Testis (tissue), 2 donors: ENCODE measurements around the gene TEX14.

Experiments used
- POLR2A ChIP-seq: fragments of 450-650 bp; IDR thresholded peaks from one replicate; pipeline ENCODE4 v1.6.1; 2017; ENCODE audit warnings: antibody characterized with exemption, mild to moderate bottlenecking, moderate library complexity
- TF ChIP-seq, protein P1 (sequence below), 3 experiments: fragments of 450-650 bp in 2 of 3; fragments of 200-600 bp in 1 of 3; sonication (generic) in 1 of 3; IDR thresholded peaks; one replicate each; pipeline ENCODE4 v1.5.1; 2016 to 2019; ENCODE audit warnings: antibody characterized with exemption in 3 of 3, mild to moderate bottlenecking in 2 of 3, moderate library complexity in 1 of 3

DNA sequence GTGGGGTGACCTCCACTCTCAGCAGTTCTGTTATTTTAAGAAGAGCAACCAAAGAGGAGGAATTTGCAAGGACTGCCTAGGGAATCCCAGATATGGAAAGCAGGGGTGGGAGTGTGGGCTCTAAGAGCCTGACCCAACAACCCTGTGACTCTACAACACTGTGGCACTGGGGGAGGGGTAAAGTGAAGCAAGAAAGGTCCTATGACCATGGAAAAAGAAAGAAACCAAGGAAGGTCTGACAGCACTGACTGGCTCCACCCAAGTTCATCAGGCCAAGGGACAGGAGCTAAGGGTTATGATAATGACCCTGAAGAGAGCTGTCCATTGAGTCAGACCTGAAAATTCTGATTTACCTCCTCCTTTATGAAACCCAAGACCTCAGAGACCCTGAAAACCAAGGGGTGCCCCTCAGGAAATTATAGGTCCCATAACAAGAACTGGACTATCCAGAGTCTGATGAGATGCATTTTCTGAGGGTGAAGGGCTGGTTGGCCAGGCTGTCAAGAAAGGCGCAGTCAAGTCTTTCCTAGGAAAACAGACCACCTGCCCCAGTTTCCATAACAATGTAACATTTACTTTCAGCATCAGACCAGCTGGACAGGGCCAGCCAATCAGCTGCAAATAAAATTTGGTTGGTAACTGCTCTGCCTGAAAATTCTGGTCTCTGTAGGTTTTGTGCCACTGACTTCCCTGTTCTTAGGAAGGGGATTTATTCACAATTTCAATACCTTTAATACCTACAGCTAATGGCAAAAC lies 123.6 kb downstream of the TEX14 start:
- no peak for TF ChIP-seq POLR2A
- TF ChIP-seq, protein P1, sequence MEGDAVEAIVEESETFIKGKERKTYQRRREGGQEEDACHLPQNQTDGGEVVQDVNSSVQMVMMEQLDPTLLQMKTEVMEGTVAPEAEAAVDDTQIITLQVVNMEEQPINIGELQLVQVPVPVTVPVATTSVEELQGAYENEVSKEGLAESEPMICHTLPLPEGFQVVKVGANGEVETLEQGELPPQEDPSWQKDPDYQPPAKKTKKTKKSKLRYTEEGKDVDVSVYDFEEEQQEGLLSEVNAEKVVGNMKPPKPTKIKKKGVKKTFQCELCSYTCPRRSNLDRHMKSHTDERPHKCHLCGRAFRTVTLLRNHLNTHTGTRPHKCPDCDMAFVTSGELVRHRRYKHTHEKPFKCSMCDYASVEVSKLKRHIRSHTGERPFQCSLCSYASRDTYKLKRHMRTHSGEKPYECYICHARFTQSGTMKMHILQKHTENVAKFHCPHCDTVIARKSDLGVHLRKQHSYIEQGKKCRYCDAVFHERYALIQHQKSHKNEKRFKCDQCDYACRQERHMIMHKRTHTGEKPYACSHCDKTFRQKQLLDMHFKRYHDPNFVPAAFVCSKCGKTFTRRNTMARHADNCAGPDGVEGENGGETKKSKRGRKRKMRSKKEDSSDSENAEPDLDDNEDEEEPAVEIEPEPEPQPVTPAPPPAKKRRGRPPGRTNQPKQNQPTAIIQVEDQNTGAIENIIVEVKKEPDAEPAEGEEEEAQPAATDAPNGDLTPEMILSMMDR (IDR thresholded peaks at IDR 0.05): no peak
